ENCODE results near the gene ASIC3.

ASIC3 gene

GRCh38 chr7:151077705-151078232, 29.4 kb downstream of the ASIC3 start:
- Mint-ChIP-seq H3K27ac (peak overlapping the region; percentile 76), H3K9me3 (ENCODE audit: low read depth) (no peaks in the 10 kb centered on the region), H3K4me1 (ENCODE audit: low read depth) (peaks cover 20% of the 10 kb centered on the region), H3K27me3 (no peaks in the 10 kb centered on the region), H3K36me3 (peaks cover 2% of the 10 kb centered on the region), H3K4me3 (peak overlapping the region; percentile 95)

- peak overlapping the region; percentile 95 for H3K4me3 Mint-ChIP-seq
- H3K4me1 Mint-ChIP-seq (ENCODE audit: low read depth) = peaks cover 22% of the 10 kb centered on the region
- H3K36me3 Mint-ChIP-seq = peaks cover 2% of the 10 kb centered on the region
- no peaks in the 10 kb centered on the region for H3K27me3 Mint-ChIP-seq
- H3K27ac Mint-ChIP-seq = peak overlapping the region; percentile 76
- no peaks in the 10 kb centered on the region for H3K9me3 Mint-ChIP-seq (ENCODE audit: low read depth)
Observed at GRCh38 chr7:151078233-151079040, 30.1 kb downstream of the ASIC3 start.

GRCh38 chr7:151079199-151079910, 31.0 kb downstream of the ASIC3 start:
- H3K4me1 Mint-ChIP-seq (ENCODE audit: low read depth) = peaks cover 25% of the 10 kb centered on the region

GRCh38 chr7:151080067-151080521, 31.8 kb downstream of the ASIC3 start:
- H3K4me1 Mint-ChIP-seq (ENCODE audit: low read depth) = peaks cover 29% of the 10 kb centered on the region
- peaks cover 4% of the 10 kb centered on the region for H3K27me3 Mint-ChIP-seq
- no peaks in the 10 kb centered on the region for H3K9me3 Mint-ChIP-seq (ENCODE audit: low read depth)
- peak overlapping the region; percentile 95 for H3K4me3 Mint-ChIP-seq
- H3K36me3 Mint-ChIP-seq = peaks cover 2% of the 10 kb centered on the region
- peak overlapping the region; percentile 90 for H3K27ac Mint-ChIP-seq

More at GRCh38 chr7:151079199-151079910, 31.0 kb downstream of the ASIC3 start:
- Mint-ChIP-seq H3K4me3 (peak overlapping the region; percentile 95), H3K27ac (peak overlapping the region; percentile 90), H3K36me3 (peaks cover 2% of the 10 kb centered on the region), H3K9me3 (ENCODE audit: low read depth) (no peaks in the 10 kb centered on the region), H3K27me3 (no peaks in the 10 kb centered on the region)

- Mint-ChIP-seq H3K4me3 (peak within 1 kb of the TSS; percentile 95), H3K27ac (peak within 1 kb of the TSS; percentile 90), H3K4me1 (ENCODE audit: low read depth) (peaks cover 35% of the 10 kb centered on the region), H3K36me3 (peaks cover 2% of the 10 kb centered on the region), H3K9me3 (ENCODE audit: low read depth) (no peaks in the 10 kb centered on the region), H3K27me3 (peaks cover 6% of the 10 kb centered on the region)
Observed at GRCh38 chr7:151080522-151081169, 32.3 kb downstream of the ASIC3 start, which contains the start of gene FASTK. TSS of gene FASTK (minus strand) at chr7:151080809. CDS start at chr7:151080766, 43 bp downstream.

- Mint-ChIP-seq H3K4me3 (peak overlapping the region; percentile 95), H3K36me3 (peaks cover 2% of the 10 kb centered on the region), H3K9me3 (ENCODE audit: low read depth) (no peaks in the 10 kb centered on the region), H3K27me3 (peaks cover 6% of the 10 kb centered on the region), H3K4me1 (ENCODE audit: low read depth) (peaks cover 38% of the 10 kb centered on the region), H3K27ac (peak overlapping the region; percentile 50)
Observed at GRCh38 chr7:151081170-151082101, 33.1 kb downstream of the ASIC3 start.

- Mint-ChIP-seq H3K36me3 (peaks cover 2% of the 10 kb centered on the region), H3K4me1 (ENCODE audit: low read depth) (peaks cover 38% of the 10 kb centered on the region), H3K9me3 (ENCODE audit: low read depth) (no peaks in the 10 kb centered on the region), H3K4me3 (peak overlapping the region; percentile 90), H3K27ac (peak overlapping the region; percentile 83), H3K27me3 (peaks cover 6% of the 10 kb centered on the region)
Observed at GRCh38 chr7:151082141-151083070, 34.1 kb downstream of the ASIC3 start.

- Mint-ChIP-seq H3K9me3 (ENCODE audit: low read depth) (no peaks in the 10 kb centered on the region), H3K27me3 (peaks cover 6% of the 10 kb centered on the region), H3K4me3 (peak within 1 kb of the TSS; percentile 90), H3K36me3 (peaks cover 2% of the 10 kb centered on the region), H3K4me1 (ENCODE audit: low read depth) (peaks cover 36% of the 10 kb centered on the region), H3K27ac (peak within 1 kb of the TSS; percentile 83)
Observed at GRCh38 chr7:151083071-151083823, 34.9 kb downstream of the ASIC3 start, which contains the start of gene TMUB1. TSS of gene TMUB1 (minus strand) at chr7:151083493. CDS start at chr7:151082563, 930 bp downstream.

GRCh38 chr7:151083824-151084160, 35.5 kb downstream of the ASIC3 start:
- Mint-ChIP-seq H3K9me3 (ENCODE audit: low read depth) (no peaks in the 10 kb centered on the region), H3K4me1 (ENCODE audit: low read depth) (peaks cover 35% of the 10 kb centered on the region), H3K36me3 (peaks cover 2% of the 10 kb centered on the region), H3K27ac (peak overlapping the region; percentile 16), H3K4me3 (peak overlapping the region; percentile 77), H3K27me3 (peaks cover 6% of the 10 kb centered on the region)

GRCh38 chr7:151085329-151085690, 37.0 kb downstream of the ASIC3 start:
- Mint-ChIP-seq H3K9me3 (ENCODE audit: low read depth) (no peaks in the 10 kb centered on the region), H3K36me3 (no peaks in the 10 kb centered on the region), H3K27me3 (peaks cover 8% of the 10 kb centered on the region), H3K27ac (peak overlapping the region; percentile 86), H3K4me1 (ENCODE audit: low read depth) (peaks cover 32% of the 10 kb centered on the region), H3K4me3 (peak overlapping the region; percentile 86)

- Mint-ChIP-seq H3K4me3 (peak within 1 kb of the TSS; percentile 86), H3K36me3 (no peaks in the 10 kb centered on the region), H3K9me3 (ENCODE audit: low read depth) (no peaks in the 10 kb centered on the region), H3K27ac (peak within 1 kb of the TSS; percentile 86), H3K4me1 (ENCODE audit: low read depth) (peaks cover 32% of the 10 kb centered on the region), H3K27me3 (peaks cover 8% of the 10 kb centered on the region)
Observed at GRCh38 chr7:151085691-151086620, 37.6 kb downstream of the ASIC3 start, which contains the start of gene AGAP3. TSS of gene AGAP3 (plus strand) at chr7:151086475. CDS start at chr7:151086742, 267 bp downstream.

Data from activated naive CD8-positive, alpha-beta T cell (primary cell).